GM18858 (cell line): Measurements from ENCODE around the gene CNPY1.
"Not testable (repeated sequence)": the region's sequence is repeated elsewhere in the genome, so short reads cannot be mapped to it uniquely, and the experiment has no call there.

Source experiments
- ATAC-seq: cut with Tn5 transposase; IDR thresholded peaks from one replicate; pipeline ENCODE4 v1.9.1; 2021; ENCODE audit not compliant: unreplicated experiment

The CNPY1 gene

DNA sequence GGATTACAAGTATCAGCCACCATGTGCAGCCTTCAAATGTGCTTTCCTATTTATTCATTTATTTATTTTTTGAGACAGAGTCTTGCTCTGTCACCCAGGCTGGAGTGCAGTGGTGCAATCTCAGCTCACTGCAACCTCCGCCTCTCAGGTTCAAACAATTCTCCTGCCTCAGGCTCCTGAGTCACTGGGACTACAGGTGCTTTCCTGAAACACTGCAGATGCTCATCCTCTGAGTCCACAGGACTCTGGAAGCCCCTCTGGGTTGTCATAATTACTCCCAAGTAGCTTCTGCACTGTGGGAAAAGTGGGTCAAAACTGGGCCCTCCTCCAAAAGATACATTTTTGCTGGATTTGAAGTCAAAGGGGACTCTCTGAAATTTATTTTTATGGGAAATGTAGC is at the start of gene CNPY1:
Gene CNPY1, minus strand, starts transcription at position 111 of the 400 bp plus-strand sequence. CDS start 630 bp downstream, outside the sequence.
- not testable (repeated sequence) for ATAC-seq

DNA sequence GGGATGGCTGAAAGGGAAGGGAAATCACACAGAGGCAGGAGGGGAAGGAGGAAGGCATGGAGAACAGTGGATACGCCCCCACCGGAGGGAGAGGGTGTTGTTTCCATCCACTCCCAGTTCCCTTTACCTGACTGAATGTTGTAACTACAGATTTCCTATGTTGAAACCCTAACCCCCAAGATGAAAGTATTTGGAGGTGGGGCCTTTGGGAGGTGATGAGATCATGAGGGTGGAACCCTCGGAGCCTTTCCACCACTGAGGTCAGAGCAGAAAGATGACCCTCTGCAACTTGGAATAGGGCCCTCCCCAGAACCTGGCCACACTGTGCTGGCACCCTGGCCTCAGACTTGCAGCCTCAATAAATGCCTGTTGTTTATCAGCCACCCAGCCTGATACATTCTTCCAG is 48.6 kb upstream of the CNPY1 start:
- no peak for ATAC-seq

DNA sequence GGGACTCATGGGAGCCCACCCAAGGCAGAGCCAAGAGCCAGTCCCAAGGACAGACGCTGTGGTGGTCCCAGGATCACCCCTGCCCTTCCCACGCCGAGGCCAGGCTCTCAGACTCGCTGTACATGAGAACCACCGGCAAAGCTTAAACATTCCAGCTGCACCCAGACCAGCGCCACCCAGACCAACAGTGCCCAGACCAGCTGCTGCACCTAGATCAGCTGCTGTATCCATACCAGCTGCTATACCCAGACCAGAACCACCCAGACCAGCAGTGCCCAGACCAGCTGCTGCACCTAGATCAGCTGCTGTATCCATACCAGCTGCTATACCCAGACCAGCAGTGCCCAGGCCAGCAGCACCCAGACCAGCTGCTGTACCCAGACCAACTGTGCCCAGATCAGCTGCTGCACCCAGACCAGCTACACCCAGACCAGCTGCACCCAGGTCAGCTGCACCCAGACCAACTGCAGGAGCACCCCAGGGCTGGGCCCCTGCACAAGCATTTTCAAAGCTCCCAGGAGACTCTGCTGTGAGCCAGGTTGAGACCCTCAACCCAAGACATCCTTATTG is 47.9 kb upstream of the CNPY1 start:
- ATAC-seq = no peak

DNA sequence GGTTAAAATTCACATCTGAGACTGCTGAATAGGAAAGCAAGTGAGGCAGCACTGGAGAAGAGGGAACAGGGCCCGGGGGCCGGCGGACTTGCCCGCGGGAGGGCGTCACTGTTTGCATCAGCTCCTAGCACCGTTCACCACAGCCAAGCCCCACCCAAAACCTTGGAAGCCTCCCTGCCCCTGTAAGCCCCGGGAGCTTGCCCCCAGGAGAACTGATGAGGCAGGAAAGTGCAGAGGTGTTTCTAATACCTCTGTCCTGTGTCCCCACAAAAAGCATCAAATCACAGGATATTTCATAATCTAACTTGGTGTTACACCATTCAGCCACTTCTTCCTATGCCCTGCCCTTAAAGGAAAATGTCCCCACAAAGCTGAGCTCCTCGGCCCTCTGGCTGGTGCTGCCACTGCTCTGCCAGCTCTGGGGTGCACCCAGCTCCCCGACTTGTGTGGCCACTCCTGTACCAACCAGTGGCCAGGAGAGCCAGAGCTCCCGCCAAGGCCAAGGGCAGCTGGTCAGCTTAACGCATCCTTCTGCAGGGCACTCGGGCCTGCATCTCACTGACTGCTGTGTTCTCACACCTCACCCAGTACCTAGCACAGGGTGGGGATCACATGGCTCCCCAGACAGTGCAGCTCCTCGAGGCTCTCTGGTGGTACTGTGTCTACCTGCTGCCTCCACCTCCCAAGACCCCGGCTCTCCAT is 47.3 kb upstream of the CNPY1 start:
- ATAC-seq = no peak

DNA sequence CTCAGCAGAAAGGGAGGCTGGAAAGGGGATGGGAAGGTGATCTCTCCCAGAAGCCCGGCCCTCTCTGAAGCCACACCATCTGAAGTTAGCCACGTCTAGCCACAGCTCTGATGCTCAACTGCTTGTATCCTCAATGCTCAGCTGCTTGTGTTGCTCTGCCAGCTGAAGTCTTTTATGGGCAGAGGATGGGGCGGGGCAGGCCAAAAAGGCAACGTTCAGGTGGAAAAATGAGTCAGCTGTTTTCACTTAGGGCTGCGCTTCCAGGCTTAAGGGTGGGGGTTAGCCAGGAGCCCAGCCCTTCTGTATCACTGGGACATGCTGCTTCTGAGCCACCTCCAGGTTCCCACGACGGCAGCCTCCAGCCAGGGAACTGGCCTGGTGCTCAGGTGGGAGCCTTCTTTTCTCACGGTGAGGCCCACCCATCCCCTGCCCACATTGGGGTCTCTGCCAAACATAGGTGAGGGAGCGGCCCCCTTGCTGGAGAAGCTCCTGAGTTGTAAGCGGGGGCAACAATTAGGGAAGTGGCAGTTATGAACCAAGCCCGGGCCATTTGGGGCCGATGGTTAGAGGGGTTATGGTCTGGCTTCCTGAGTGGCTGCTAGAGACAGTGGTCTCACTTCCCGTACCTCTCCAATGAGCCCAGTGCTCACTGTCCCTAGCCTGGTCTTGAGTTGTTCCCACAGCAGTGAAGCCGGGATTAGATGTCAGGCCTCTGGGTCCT is 44.9 kb upstream of the CNPY1 start:
- no peak for ATAC-seq

DNA sequence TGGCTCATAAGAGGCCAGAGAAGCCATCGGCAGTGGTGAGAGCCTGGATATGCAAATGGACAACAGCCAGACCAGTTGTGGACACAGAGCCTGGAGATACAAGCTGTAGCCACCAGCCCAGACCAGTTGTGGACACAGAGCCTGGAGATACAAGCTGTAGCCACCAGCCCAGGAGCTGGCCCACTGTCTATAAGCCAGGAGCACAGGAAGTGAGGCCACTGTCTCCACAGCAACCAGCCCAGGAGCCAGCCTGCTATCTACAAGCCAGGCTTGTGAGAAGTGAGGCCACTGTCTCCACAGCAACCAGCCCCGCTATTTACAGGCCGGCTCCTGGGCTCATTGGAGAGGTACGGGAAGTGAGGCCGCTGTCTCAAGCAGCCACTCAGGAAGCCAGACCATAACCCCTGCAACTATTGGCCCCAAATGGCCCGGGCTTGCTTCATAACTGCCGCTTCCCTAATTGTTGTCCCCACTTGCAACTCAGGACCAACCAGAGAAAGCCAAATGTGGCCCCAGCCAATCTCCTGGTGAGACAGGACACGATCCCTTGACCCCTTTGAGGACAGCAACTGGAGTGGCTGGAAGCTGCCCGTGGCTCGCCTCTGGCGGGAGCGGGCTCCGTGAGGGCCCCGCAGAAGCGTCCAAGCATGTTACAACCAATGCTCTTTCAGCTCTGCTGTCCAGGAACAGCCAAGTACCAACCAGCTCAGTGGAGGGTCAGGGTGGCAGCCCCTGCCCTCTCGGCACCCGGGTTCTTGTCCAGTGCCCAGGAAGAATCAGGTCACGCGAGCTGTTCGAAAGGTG is 44.1 kb upstream of the CNPY1 start:
- ATAC-seq = no peak

DNA sequence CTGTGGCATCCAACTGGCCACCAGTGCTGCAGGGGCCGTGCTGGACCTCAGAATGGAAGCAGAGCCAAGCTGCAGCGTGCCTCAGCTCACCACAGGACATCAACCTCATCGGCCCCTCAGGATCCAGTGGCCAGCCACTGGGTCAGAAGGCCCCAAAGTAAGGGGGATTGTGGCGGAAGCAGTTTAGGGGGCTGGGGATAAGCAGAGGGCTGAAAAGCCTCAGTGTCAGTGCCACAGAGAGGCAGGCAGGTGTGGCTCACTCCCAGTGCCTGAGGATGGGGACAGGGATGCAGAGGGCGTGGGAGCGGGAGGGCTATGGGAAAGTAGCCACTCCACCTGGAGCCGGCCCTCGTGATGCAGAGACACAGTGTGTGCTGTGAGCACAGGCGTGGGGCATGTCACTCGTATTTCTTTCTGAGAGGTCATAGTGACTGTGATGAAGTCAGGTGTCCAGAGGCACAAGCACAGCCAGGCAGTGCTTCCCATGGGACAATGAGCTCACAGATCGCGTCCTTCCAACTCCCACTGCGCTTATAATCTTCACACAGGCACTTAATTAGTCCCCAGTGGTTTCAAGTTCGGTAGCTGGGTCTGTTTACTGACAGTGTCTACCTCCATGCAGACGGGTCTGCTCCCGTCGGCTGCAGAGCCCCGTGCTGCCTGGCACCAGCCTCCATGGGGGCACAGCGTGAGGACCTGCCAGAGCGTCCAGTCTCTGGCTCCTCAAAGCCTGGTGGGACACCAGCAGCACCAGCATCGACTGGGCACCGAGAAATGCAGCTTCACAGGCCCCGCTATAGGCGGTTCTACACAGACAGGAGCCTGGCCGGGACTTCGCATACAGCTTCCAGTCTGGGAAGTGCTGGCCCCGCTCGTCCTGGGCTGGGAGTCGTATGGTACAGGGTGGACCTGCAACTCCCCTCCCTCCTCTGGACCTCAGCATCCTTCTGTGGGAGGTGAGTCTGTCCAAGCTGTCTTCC is 42.9 kb upstream of the CNPY1 start:
- no peak for ATAC-seq

DNA sequence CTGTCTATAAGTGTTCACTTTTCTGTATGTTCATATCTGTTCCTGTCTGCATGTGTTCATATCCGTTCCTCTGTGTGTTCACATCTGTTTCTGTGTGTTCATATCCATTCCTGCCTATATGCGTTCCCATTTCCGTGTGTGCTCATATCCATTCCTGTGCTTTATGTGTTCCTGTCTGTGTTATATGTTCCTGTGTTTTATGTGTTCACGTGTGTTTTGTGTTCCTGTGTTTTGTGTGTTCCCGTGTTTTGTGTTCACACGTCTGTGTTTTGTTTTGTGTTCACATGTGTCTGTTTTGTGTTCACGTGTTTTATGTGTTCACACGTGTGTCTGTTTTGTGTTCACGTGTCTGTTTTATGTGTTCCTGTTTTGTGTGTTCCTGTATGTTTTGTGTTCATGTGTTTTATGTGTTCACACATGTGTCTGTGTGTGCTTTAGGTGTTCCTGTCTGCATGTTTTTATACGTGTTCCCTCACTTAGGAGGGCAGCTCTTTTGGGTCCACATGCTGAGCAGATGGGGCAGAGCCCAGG is 42.2 kb upstream of the CNPY1 start:
- no peak for ATAC-seq

DNA sequence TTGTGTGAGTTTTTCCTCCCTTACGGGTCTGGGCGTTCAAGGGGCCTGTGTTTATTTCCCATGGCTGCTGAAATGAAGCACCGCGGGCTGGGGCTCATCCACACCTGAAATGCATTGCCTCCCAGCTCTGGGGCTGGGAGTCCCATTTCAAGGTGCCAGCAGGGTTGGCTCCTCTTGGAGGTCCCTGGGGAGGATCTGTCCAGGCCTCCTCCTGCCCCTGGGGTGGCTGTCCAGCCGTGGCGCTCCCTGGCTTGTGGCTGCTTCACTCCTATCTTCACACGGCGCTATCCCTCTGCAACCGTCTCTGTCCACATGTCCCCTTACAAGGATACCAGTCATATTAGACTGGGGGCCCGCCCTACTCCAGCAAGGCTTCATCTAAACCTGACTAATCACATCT is 41.1 kb upstream of the CNPY1 start:
- no peak for ATAC-seq

DNA sequence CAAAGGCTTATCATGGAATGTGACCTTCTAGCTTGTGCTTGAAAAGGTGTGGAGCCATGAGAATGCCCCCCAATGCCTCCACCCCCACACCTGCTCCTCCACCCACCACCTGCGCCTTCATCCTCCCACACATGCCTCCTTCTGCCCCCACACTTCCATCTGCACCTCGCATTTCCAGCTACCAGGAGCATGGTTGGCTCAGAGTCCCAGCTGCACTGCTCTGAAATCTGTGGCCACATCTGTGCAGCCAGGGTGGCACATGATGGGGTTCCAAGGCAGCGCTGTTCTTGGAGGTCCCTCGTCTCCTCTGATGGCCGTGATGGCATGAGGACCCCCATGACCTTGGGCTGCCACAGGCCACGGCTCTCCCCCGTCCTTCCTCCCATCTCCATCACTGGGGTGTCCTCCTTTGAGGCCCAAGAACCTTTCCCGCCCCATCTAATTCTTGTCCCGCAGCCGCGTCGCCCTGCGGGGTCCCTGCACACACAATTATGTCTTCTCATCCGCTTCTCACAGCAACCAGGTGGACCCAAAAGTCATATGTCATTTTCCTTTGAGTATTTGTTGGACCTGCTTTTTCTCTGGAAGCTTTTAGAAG is 40.6 kb upstream of the CNPY1 start:
- ATAC-seq = no peak

DNA sequence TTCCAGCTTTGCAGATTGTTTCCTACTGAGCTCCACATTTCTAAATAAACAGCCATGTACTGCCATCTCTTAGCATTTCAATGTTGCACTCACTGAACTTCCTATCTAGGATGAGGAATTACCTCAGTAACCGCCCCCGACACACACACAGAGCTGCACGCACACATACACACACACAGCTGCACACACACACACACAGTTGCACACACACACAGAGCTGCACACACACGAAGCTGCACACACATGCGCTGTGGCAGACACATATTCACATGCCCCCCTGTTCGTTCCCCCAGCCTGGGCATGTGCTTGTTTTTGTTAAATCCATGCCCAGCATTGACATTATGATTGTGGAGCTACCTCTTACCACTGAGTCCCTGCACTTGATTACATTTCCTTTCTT is 39.6 kb upstream of the CNPY1 start:
- no peak for ATAC-seq

DNA sequence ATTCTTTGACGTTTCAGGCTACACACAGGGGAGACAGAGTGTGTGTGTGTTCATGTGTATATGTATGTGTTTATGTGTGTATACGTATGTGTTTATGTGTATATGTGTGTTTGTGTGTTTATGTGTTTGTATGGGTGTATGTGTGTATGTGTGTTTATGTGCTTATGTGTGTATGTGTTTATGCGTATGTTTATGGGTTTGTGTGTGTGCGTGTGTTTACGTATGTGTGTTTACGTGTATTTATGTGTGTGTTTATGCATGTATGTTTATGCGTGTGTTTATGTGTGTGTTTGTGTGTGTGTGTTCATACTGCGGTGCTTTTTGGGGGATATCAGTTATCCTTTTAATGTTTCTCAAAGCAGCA is 39.2 kb upstream of the CNPY1 start:
- no peak for ATAC-seq

DNA sequence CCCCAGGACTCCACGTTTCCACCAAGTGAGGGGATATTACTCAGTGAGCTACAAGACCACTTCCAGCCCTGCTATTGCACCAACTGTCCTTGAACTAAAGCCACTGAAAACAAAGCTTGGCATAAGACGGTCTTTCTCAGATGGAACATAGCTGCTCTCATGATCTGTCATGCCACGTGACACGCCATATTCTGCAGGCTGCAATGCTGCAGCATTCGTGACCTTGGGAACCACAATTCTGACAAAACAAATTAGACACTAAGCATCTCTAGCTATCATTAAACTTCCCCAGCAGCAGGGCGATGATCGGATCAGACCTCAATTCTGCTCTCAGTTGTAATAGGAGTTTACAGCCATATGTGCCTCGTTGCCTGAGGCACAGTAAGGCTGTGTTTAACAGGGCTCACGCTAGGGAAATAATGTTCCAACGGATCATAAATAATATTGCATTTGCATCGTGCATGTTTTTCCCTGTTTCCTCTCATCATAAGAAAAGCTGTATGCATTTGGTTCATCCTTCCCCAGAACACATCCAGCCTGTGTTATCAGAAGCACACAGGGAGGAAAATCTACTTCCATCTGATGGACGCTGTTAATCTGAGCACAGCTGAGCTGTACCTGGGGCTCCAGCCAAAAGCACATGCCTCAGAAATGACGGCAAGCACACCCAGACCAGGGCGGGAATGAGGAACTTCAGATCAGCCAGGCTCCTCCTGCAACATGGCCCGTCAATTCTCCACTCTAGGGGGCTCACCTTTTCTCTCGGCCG is 38.6 kb upstream of the CNPY1 start:
- ATAC-seq = no peak

DNA sequence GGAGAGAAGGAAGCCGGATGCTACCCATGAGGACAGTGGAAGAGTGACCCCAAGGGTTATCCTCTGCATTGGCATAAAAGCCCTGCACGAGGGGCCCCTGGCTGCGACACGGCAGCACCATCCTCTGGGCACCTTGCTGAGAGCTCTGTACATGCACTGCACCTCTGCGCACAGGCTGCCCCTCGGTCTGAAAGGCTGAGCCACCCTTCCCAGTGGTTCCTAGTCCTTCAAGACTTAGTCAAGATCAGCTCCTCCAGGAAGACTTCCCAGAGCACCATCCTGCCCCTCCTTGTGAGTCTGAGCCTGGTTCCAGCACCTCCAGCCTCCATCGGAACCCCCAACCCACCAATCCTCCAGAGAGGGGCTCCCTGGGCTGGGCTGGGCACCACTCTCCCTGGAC is 37.9 kb upstream of the CNPY1 start:
- ATAC-seq = no peak

DNA sequence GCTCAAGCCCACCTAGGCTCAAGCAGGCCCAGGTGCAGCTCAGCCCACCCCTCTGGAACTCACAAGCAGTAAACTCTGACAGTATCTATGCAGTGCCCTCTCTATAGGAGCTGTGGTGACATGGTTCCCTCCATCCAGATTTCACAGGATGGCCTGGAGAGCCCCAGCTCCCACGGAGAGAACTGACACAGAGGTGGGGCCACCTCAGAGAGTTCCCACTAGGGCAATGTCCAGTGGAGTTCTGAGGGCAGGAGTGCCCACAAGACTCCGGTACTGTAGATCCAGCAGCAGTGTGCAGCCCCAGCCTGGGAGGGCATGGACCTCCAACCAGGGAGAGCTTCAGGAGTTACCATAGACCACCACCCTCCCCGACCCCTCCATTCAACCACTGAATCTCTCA is 37.3 kb upstream of the CNPY1 start:
- ATAC-seq = no peak

DNA sequence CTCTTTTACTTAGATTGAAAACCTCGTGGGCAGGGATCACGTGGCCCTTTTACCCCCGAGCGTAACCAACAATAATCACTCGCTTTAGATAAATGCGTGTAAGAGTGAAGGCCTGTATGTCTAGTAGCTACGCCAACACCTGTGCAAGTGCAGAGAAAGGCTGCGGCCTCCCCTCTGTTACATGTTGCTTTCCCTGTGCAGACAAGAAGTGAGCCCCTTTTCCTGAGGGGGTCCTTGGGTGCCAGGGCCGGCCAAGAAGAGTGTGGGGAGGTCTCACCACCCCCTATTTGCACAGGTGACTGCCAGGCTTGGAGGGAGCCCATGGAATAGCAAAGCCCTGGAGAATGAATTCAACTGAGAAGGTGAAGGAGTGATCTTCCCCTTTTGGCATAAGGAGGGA is 35.6 kb upstream of the CNPY1 start:
- no peak for ATAC-seq

DNA sequence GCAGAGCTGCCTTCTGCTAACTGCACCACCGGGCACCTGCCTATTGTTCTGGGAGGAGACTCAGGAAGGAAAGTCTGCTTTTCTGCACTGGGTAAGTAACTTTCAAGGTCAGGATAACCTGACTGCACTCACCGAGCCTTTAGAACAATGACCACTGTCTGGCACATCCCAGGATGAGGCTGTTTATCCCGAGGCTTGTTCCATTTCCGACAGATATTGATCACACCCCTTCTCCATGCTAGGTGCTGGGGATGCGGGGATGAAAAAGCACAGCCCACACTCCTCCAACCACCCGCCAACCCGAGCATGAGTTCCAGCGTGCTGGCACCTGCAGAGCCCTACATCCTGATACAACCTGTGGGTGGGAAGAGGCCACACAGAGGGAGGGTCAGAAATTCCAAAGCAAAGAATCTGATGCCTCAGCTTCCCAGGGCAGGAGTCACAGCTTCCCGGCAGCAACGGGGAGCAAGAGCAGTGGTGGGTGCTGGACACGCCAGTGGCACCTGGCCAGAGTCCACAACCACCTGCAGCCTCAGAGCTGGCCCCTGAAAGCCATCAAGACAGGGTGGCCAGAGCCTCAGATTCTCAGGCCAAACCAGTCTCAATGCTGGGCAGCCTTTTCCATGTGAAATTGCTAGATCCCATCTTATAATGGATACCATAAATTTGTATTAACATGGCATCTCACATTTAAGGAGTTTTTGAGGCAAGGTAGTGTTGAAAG is 34.9 kb upstream of the CNPY1 start:
- no peak for ATAC-seq

DNA sequence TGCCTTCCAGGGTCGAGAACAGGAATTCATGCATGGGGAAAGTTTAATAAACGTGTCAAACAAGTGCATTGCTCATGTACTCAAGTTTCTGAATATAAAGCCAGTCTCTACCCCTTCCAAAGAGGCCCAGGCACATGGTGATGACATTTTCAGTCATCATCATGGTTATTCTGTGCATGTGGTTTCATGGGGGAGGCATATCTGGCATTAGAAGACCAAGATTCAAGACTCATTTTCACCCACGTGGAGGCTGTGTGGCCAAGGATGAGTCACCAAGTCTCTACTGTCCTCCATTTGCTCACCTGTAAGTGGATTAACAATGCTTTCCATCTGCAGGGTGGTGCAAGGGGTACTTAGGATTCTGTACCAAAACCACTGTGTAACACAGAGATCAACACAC is 34.0 kb upstream of the CNPY1 start:
- no peak for ATAC-seq
